Activated naive CD4-positive, alpha-beta T cell treated with anti-CD3 and anti-CD28 coated beads for 36 hours (primary cell): Measurements from ENCODE around the gene RERE. TPM values are rescaled to one million over a fixed set of nuclear protein-coding genes. Genes with fewer than 3 reads are reported as not detected.
A peak's percentile ranks its signal among the peaks of the same experiment; 100 is the strongest.

ENCODE experiments used
- CTCF ChIA-PET: fragments of 350-600 bp; sonication (Branson Sonifier 250); formaldehyde crosslinking; loops from one replicate; lab custom pipeline; 2021; ENCODE audit warnings: antibody characterized with exemption; lab: Charles Lee
- DNase-seq: peaks from one replicate; pipeline ENCODE4 v3.0.0-alpha.2; 2020
- H3K27ac Mint-ChIP-seq: one replicate; pipeline ENCODE4 v1.8.0; 2021; ENCODE audit warnings: mild to moderate bottlenecking, mixed read lengths
- H3K27me3 Mint-ChIP-seq: one replicate; pipeline ENCODE4 v1.8.0; 2021; ENCODE audit warnings: low read depth, mixed read lengths
- H3K36me3 Mint-ChIP-seq: one replicate; pipeline ENCODE4 v1.8.0; 2021; ENCODE audit warnings: low read depth, mixed read lengths
- H3K4me1 Mint-ChIP-seq: one replicate; pipeline ENCODE4 v1.8.0; 2021; ENCODE audit warnings: low read depth, mixed read lengths
- H3K4me3 Mint-ChIP-seq: one replicate; pipeline ENCODE4 v1.8.0; 2021; ENCODE audit warnings: mild to moderate bottlenecking, moderate library complexity, mixed read lengths
- H3K9me3 Mint-ChIP-seq: one replicate; pipeline ENCODE4 v1.8.0; 2021; ENCODE audit warnings: mixed read lengths
- intact Hi-C: fragments of 100-400 bp; cut with micrococcal nuclease; formaldehyde crosslinking; loops from one replicate; pipeline ENCODE4 v1.15.1; 2023
- total RNA-seq, 2 experiments: library from RNA; stranded (reverse); gene quantifications; one replicate each; pipeline ENCODE4 v1.2.3, GENCODE V29; 2021

Gene RERE
- total RNA-seq, 2 experiments from 2014 or later = 46.4 to 47.6 TPM

DNA sequence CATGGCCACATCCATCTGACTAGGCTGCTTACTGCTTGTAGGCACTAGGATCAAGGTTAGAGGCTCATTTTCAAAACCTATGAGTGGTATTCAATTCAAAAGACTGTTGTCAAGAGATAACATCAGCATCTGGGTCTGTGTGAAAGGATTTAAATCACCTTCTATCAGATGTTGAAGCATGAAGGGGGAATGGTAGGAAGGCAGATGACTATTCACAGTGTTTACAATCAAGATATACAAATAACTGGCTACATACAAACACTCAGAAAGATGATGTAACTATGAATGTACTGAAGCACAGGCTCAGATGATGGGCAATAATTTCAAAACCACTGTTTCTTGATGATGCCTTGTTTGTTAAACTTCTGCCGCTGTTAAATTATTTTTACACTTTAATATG, 250.3 kb downstream of the RERE start:
- CTCF ChIA-PET = interaction anchor here (1.2 kb wide), 1 partner anchor 159 kb away, joined by 3 read pairs; no protein-coding TSS in a partner anchor
- peaks cover 17% of the 10 kb centered on the region for H3K4me1 Mint-ChIP-seq
- no peaks in the 10 kb centered on the region for H3K36me3 Mint-ChIP-seq
- intact Hi-C loops = loop anchor here (10.0 kb wide), 1 partner anchor 438 kb away; no protein-coding TSS in a partner anchor
- H3K27ac Mint-ChIP-seq = no peak overlapping the region
- no peaks in the 10 kb centered on the region for H3K9me3 Mint-ChIP-seq
- no peaks in the 10 kb centered on the region for H3K27me3 Mint-ChIP-seq
- no peak for DNase-seq
- no peak overlapping the region for H3K4me3 Mint-ChIP-seq

DNA sequence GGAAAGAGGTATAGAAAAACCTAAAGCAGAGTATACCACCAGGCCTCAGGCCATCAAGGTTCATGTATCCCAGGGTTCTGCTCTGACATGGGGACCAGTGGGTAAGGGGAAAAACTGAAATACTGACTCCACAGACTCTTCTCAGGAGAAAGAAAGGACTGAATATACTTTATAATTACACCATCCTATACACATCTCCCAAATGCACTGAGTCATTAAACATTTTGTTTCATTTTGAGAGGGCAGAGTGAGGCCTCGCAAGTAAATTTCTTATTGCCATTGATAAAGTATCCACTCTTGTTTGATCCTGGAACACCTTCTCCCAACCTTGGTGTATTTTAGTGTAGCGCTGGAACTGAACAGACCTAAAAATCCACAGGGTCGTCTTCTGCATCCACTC, 251.6 kb downstream of the RERE start:
- Mint-ChIP-seq H3K27ac (no peak overlapping the region), H3K36me3 (no peaks in the 10 kb centered on the region), H3K27me3 (no peaks in the 10 kb centered on the region), H3K4me3 (no peak overlapping the region), H3K9me3 (no peaks in the 10 kb centered on the region), H3K4me1 (peaks cover 23% of the 10 kb centered on the region)
- intact Hi-C loops = loop anchor here (10.0 kb wide), 1 partner anchor 439 kb away; no protein-coding TSS in a partner anchor
- CTCF ChIA-PET = interaction anchor here (0.6 to 3.0 kb wide), 2 partner anchors 106 to 283 kb away, joined by 3 to 6 read pairs; no protein-coding TSS in a partner anchor
- no peak for DNase-seq

DNA sequence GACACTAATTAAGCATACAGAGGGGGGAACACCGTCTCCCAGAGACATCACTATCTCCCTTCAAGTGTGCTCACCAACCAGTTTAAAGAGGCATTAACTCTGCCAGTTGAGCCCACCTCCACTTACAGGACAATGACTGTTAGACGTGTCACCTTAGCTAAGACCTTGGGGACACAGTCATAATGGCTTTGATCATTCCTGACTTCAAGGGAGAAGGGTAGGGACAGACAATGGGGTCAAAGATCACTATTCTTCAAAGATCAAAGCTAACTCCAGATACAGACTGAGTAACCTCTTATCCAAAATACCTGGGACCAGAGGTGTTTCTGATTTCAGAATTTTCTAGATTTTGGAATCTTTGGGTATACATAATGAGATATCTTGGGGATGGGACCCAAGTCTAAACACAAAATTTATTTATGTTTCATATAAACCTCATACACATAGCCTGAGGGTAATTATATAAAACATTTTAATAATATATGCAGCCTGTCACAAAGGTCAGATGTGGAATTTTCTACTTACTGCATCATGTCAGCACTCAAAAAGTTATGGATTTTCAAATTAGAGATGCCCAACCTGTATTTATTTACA, 253.4 kb downstream of the RERE start:
- no peak for DNase-seq
- no peaks in the 10 kb centered on the region for H3K36me3 Mint-ChIP-seq
- H3K4me1 Mint-ChIP-seq = peaks cover 27% of the 10 kb centered on the region
- intact Hi-C loops = loop anchor here (5.0 to 10.0 kb wide), 2 partner anchors 338 to 441 kb away; no protein-coding TSS in a partner anchor
- CTCF ChIA-PET = interaction anchor here (0.6 to 3.0 kb wide), 5 partner anchors 39 to 285 kb away, joined by 3 to 9 read pairs (median 5); no protein-coding TSS in a partner anchor
- H3K27me3 Mint-ChIP-seq = no peaks in the 10 kb centered on the region
- H3K4me3 Mint-ChIP-seq = no peak overlapping the region
- H3K9me3 Mint-ChIP-seq = no peaks in the 10 kb centered on the region
- H3K27ac Mint-ChIP-seq = no peak overlapping the region

DNA sequence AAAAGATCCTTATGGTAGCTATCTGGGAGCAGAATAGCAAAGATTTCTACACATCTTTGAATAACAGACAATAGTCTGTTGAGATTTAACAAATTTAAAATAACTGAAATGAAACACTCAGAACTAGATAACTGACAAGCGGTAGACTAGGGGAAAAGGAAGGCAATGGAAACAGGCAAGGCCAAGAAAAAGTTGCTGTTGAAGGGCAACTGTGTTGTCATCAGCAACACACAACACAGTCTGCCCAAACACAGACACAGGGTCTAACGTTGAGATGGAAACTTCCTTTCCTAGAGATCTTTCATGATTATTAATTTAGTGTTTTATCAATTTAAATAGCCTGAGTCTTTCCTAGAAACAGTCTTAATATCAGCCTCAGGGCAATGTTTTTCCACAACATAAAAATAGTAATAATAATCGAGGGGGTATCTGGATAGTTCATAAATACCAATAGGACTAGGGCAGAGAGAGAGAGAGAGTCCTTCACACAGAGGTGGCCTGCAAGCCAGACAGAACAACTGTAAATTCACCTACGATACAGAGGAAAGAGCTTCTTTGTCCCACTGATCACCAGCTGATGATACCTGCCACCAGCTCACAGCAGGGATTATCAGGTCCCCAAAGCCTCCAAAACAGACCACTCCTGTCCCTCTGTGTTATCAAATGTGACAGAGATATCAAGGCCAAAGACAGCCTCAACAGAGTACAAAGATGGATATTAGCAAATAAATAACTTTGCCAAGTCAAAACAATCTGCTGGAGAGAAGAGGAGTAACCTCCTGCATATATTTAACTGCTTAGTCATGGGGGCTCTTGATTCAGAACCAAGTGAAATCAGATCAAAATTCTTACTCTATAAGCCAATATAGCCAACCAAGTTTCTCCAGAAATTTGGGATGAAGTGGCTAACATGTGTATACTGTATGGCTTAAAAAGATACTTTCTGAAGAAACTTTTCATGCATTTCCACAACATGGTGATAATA, 254.3 kb downstream of the RERE start:
- intact Hi-C loops = loop anchor here (5.0 to 10.0 kb wide), 2 partner anchors 339 to 442 kb away; no protein-coding TSS in a partner anchor
- H3K9me3 Mint-ChIP-seq = no peaks in the 10 kb centered on the region
- no peak overlapping the region for H3K4me3 Mint-ChIP-seq
- H3K27ac Mint-ChIP-seq = no peak overlapping the region
- no peak for DNase-seq
- H3K36me3 Mint-ChIP-seq = no peaks in the 10 kb centered on the region
- H3K4me1 Mint-ChIP-seq = peaks cover 27% of the 10 kb centered on the region
- H3K27me3 Mint-ChIP-seq = no peaks in the 10 kb centered on the region
- CTCF ChIA-PET = interaction anchor here (0.6 to 3.2 kb wide), 11 partner anchors 11 to 285 kb away, joined by 3 to 32 read pairs (median 6); no protein-coding TSS in a partner anchor

DNA sequence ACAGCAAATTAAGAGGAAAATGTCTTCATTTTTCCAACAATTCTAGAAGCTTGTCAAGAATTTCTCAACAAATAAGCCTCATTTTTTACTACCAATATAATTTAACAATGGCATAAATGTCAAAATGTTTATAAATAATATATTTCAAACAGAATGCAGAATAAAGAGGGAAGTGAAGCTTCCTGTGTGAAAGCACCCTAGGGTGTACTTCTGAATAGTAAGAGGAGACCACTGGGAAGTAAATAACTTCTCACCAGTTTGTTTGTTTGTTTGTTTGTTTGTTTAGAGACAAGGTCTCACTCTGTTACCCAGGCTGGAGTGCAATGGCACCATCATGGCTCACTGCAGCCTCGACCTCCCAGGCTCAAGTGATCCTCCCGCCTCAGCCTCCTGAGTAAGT, 255.2 kb downstream of the RERE start:
- DNase-seq = no peak
- Mint-ChIP-seq H3K4me1 (peaks cover 27% of the 10 kb centered on the region), H3K4me3 (no peak overlapping the region), H3K9me3 (no peaks in the 10 kb centered on the region), H3K36me3 (no peaks in the 10 kb centered on the region), H3K27ac (no peak overlapping the region), H3K27me3 (no peaks in the 10 kb centered on the region)
- CTCF ChIA-PET = interaction anchor here (0.6 to 3.2 kb wide), 22 partner anchors 8 to 287 kb away, joined by 3 to 32 read pairs (median 4); no protein-coding TSS in a partner anchor
- intact Hi-C loops = loop anchor here (5.0 to 10.0 kb wide), 2 partner anchors 340 to 443 kb away; no protein-coding TSS in a partner anchor

DNA sequence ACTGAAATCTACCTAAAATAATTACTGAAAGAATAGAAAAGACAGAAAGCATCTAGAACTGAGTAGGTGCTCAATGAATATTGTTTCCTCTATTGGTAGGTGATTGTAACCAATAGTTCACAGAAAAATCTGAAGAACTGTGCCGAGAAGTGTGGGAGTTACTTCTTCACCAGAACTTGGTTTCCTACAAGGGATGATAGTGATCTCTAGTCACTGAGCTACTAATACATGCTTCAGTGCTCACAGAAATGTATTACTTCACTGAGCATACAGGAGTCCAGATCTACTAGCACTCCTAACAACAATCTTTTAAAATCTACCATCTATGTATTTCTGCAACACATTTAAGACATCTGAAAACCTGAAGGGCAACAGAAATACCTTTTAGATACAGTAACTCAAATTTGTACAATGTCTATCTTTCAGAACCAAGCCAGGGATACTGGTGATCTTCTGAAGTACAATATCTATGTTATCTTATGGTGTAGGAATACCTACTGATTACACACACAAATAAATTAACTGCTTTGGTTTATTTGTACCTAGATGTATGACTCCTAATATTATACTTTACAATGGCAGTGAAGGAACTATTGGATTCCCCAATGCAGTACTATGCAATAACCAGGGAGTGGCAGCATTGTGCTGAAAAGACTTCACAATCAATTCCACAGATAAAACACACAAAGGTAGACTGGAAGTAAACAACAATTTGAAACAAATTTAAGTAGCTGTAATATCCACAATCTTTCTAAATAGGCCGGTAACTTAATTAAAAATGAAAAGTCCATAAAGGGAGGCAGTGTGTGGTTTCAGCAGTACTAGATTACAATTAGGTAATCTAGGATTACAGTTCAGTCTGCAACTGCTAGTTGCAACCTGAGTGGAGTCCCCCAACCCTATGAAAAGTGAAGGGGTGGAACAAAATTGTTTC, 256.6 kb downstream of the RERE start:
- H3K36me3 Mint-ChIP-seq = no peaks in the 10 kb centered on the region
- peaks cover 26% of the 10 kb centered on the region for H3K4me1 Mint-ChIP-seq
- intact Hi-C loops = loop anchor here (1.0 to 10.0 kb wide), 7 partner anchors 42 to 444 kb away; no protein-coding TSS in a partner anchor

DNA sequence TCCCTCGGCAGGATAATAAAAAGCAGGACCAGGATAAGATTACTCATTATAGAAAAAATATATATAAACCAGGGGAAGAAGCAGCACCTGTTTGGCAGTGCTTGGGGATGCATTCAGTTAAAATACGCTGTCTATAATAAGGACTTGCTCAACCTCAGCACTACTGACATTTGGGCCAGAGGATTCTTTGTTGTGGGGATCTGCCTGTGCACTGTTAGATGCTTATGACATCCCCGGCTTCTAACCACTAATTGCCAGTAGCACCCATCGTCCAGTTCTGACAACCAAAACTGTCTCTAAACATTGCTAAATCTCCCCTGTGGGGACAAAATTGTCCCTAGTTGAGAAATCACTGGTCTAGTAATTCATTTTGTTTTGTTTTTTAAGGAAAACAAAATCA, 257.4 kb downstream of the RERE start:
- no peak overlapping the region for H3K4me3 Mint-ChIP-seq
- no peaks in the 10 kb centered on the region for H3K9me3 Mint-ChIP-seq
- H3K27ac Mint-ChIP-seq = no peak overlapping the region
- H3K4me1 Mint-ChIP-seq = peaks cover 31% of the 10 kb centered on the region
- H3K27me3 Mint-ChIP-seq = no peaks in the 10 kb centered on the region
- intact Hi-C loops = loop anchor here (5.0 to 10.0 kb wide), 2 partner anchors 342 to 445 kb away; no protein-coding TSS in a partner anchor
- H3K36me3 Mint-ChIP-seq = no peaks in the 10 kb centered on the region
- DNase-seq = no peak
- CTCF ChIA-PET = interaction anchor here (1.0 to 3.2 kb wide), 12 partner anchors 10 to 289 kb away, joined by 3 to 32 read pairs (median 10); no protein-coding TSS in a partner anchor

More for the DNA sequence above, 256.6 kb downstream of the RERE start:
- Mint-ChIP-seq H3K4me3 (no peak overlapping the region), H3K9me3 (no peaks in the 10 kb centered on the region), H3K27me3 (no peaks in the 10 kb centered on the region), H3K27ac (no peak overlapping the region)
- DNase-seq = peak; percentile 53
- CTCF ChIA-PET = interaction anchor here (0.6 to 3.2 kb wide), 31 partner anchors 9 to 288 kb away, joined by 3 to 32 read pairs (median 4); no protein-coding TSS in a partner anchor

DNA sequence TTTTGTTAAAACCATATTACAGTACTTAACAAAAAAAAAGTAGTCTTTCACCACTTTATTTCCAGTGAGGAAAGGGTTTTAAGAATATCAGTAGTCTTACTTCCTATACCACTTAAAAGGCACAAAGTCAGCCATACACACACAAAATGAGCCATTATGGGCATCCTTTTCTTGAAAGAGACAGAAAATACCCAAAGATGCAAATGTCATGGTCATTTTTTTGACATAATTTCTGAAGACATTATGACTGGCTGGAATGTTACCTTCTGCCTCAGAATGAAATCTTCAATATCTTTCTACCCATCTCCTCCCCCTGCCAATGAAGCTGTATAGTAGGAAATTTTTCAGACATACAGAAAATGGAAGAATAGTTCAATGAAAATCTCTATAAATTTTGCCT, 261.9 kb downstream of the RERE start:
- no peak for DNase-seq
- H3K27me3 Mint-ChIP-seq = no peaks in the 10 kb centered on the region
- no peak overlapping the region for H3K27ac Mint-ChIP-seq
- CTCF ChIA-PET = interaction anchor here (0.9 to 2.1 kb wide), 4 partner anchors 16 to 293 kb away, joined by 3 to 11 read pairs (median 5); no protein-coding TSS in a partner anchor
- H3K36me3 Mint-ChIP-seq = peaks cover 2% of the 10 kb centered on the region
- intact Hi-C loops = loop anchor here (1.0 kb wide), 1 partner anchor 8 kb away; no protein-coding TSS in a partner anchor
- H3K9me3 Mint-ChIP-seq = no peaks in the 10 kb centered on the region
- no peak overlapping the region for H3K4me3 Mint-ChIP-seq
- H3K4me1 Mint-ChIP-seq = peaks cover 37% of the 10 kb centered on the region

DNA sequence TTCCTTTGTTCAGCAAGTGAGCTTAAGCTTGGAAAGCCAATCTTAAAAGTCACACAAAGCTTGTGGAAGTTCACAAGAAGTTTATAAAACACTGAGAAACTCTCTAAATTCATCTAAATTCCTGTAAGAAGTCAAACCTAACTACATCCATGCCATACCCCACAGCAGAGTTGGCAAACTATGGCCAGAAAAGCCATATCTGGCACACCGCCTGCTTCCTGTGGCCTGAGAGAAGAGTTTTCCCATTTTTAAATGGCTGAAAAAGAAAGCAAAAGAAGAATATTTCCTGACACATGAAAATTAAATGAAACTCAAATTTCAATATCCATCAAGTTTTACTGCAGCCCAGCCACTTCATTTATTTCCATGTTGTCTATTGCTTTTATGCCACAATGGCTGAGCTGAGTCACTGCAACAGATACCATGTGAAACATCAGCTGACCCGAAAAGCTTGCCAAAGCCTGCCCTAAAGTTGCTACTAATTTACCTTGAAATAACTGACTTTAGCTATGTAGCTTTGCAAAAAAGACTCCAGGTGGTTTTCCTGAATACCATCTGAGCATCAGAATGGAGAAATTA, 262.4 kb downstream of the RERE start:
- no peak overlapping the region for H3K27ac Mint-ChIP-seq
- peaks cover 2% of the 10 kb centered on the region for H3K36me3 Mint-ChIP-seq
- peak; percentile 17 for DNase-seq
- CTCF ChIA-PET = interaction anchor here (0.6 to 2.1 kb wide), 5 partner anchors 16 to 294 kb away, joined by 3 to 11 read pairs (median 5); no protein-coding TSS in a partner anchor
- no peak overlapping the region for H3K4me3 Mint-ChIP-seq
- intact Hi-C loops = loop anchor here (1.0 kb wide), 1 partner anchor 8 kb away; no protein-coding TSS in a partner anchor
- peaks cover 37% of the 10 kb centered on the region for H3K4me1 Mint-ChIP-seq
- H3K27me3 Mint-ChIP-seq = no peaks in the 10 kb centered on the region
- no peaks in the 10 kb centered on the region for H3K9me3 Mint-ChIP-seq

DNA sequence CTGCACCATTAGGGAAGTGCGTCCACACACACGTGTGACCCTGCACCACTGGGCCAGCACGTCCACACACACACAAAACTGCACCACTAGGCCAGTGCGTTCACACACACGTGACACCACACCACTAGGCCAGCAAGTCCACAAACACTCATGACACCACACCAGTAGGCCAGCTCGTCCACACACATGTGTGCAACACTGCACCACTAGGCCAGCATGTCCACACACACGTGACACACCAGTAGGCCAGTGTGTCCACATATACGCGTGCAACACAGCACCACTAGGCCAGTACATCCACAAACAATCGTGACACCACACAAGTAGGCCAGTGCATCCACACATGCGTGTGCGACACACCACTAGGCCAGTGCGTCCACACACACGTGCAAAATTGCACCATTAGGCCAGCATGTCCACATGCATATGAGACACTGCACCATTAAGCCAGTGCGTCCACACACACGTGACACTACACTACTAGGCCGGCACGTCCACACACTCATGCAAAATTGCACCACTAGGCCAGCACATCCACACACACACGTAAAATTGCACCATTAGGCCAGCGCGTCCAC, 264.5 kb downstream of the RERE start:
- intact Hi-C loops = no loop called here
- no peak overlapping the region for H3K4me3 Mint-ChIP-seq
- no peak overlapping the region for H3K27ac Mint-ChIP-seq
- peaks cover 38% of the 10 kb centered on the region for H3K4me1 Mint-ChIP-seq
- no peaks in the 10 kb centered on the region for H3K27me3 Mint-ChIP-seq
- H3K36me3 Mint-ChIP-seq = peaks cover 2% of the 10 kb centered on the region
- CTCF ChIA-PET = interaction anchor here (1.0 to 1.5 kb wide), 3 partner anchors 123 to 296 kb away, joined by 3 to 4 read pairs (median 3); no protein-coding TSS in a partner anchor
- no peak for DNase-seq
- H3K9me3 Mint-ChIP-seq = no peaks in the 10 kb centered on the region
